IMR-90 (cell line): ENCODE data around the gene ARHGAP15. TPM values are rescaled to one million over a fixed set of nuclear protein-coding genes. Genes with fewer than 3 reads are reported as not detected.

Experiments used
- ATAC-seq: fragments of 200-7000 bp; cut with Tn5 transposase; 2 replicates; pipeline ENCODE4 v1.9.1; 2020; ENCODE audit warnings: low read depth, mild to moderate bottlenecking, moderate library complexity
- BruUV-seq: library from RNA; stranded (reverse); fragments of 400-500 nt; replicated peaks from 2 replicates; lab custom pipeline; 2021; lab: Mats Ljungman, UMichigan
- CTCF ChIA-PET: fragments of 300-600 bp; formaldehyde crosslinking; extraction: SDS; loops from one replicate; lab custom pipeline; 2021; ENCODE audit warnings: antibody characterized with exemption; lab: Yijun Ruan, JAX
- POLR2A ChIA-PET: fragments of 300-600 bp; sonication (Branson Sonifier 250); formaldehyde crosslinking; loops from one replicate; lab custom pipeline; 2022; ENCODE audit warnings: antibody characterized with exemption; ENCODE audit not compliant: unreplicated experiment; lab: Charles Lee
- DNase-seq: peaks from one replicate; pipeline ENCODE4 v3.0.0; 2013
- H2AFZ ChIP-seq: replicated peaks from 2 replicates; pipeline ENCODE3; 2013; ENCODE audit warnings: low read length, mild to moderate bottlenecking; ENCODE audit not compliant: poor library complexity
- H2AK5ac ChIP-seq: 2 replicates; pipeline ENCODE4 v1.6.1; 2013; ENCODE audit warnings: low read depth, low read length, inconsistent platforms
- H2AK9ac ChIP-seq: replicated peaks from 2 replicates; pipeline ENCODE3; 2013; ENCODE audit warnings: mild to moderate bottlenecking, low read depth, low read length, moderate library complexity; ENCODE audit not compliant: poor library complexity
- H2BK120ac ChIP-seq: 2 replicates; pipeline ENCODE4 v1.6.1; 2013; ENCODE audit warnings: low read depth, low read length, inconsistent platforms
- H2BK15ac ChIP-seq: 3 replicates; pipeline ENCODE4 v1.6.1; 2013; ENCODE audit warnings: low read depth, low read length, inconsistent platforms
- H2BK20ac ChIP-seq: 2 replicates; pipeline ENCODE4 v1.6.1; 2013; ENCODE audit warnings: low read depth, mild to moderate bottlenecking, inconsistent platforms, low read length, moderate library complexity
- H2BK5ac ChIP-seq: 2 replicates; pipeline ENCODE4 v1.6.1; 2013; ENCODE audit warnings: mild to moderate bottlenecking, low read depth, low read length, inconsistent platforms; ENCODE audit not compliant: poor library complexity, severe bottlenecking
- H3K14ac ChIP-seq: replicated peaks from 2 replicates; pipeline ENCODE4 v1.6.1; 2013; ENCODE audit warnings: low read depth, low read length, inconsistent platforms
- H3K18ac ChIP-seq: 2 replicates; pipeline ENCODE4 v1.6.1; 2013; ENCODE audit warnings: low read depth, low read length, control low read depth
- H3K23ac ChIP-seq: 2 replicates; pipeline ENCODE4 v1.6.1; 2013; ENCODE audit warnings: low read depth, low read length, inconsistent platforms
- H3K27ac ChIP-seq: 2 replicates; pipeline ENCODE4 v1.5.1; 2013; ENCODE audit warnings: mild to moderate bottlenecking, control low read depth, low read length; ENCODE audit not compliant: insufficient read depth
- H3K27me3 ChIP-seq: 2 replicates; pipeline ENCODE4 v1.6.1; 2013; ENCODE audit warnings: low read length; ENCODE audit not compliant: control insufficient read depth, insufficient read depth
- H3K36me3 ChIP-seq: 2 replicates; pipeline ENCODE4 v1.6.1; 2013; ENCODE audit warnings: low read length, mixed read lengths; ENCODE audit not compliant: control insufficient read depth, insufficient read depth
- H3K4ac ChIP-seq: 2 replicates; pipeline ENCODE4 v1.6.1; 2013; ENCODE audit warnings: low read depth, low read length, inconsistent platforms
- H3K4me1 ChIP-seq: 2 replicates; pipeline ENCODE4 v1.6.1; 2013; ENCODE audit warnings: low read length, mixed read lengths; ENCODE audit not compliant: control insufficient read depth, insufficient read depth
- H3K4me2 ChIP-seq: 2 replicates; pipeline ENCODE4 v1.6.1; 2013; ENCODE audit warnings: low read depth, mild to moderate bottlenecking, control low read depth, low read length, moderate library complexity
- H3K4me3 ChIP-seq: 2 replicates; pipeline ENCODE4 v1.5.1; 2013; ENCODE audit warnings: low read depth, mild to moderate bottlenecking, control low read depth, low read length, moderate library complexity; ENCODE audit not compliant: insufficient read depth
- H3K56ac ChIP-seq: 2 replicates; pipeline ENCODE4 v1.6.1; 2013; ENCODE audit warnings: low read length, inconsistent platforms; ENCODE audit not compliant: insufficient read depth; ENCODE audit errors: extremely low read depth
- H3K79me1 ChIP-seq, 2 experiments: 2 replicates each; pipeline ENCODE4 v1.6.1; 2013; ENCODE audit warnings: low read length in 2 of 2, inconsistent platforms in 1 of 2, low read depth in 1 of 2
- H3K9ac ChIP-seq: 2 replicates; pipeline ENCODE4 v1.6.1; 2013; ENCODE audit warnings: low read depth, low read length, control low read depth
- H3K9me1 ChIP-seq: 2 replicates; pipeline ENCODE4 v1.6.1; 2013; ENCODE audit warnings: low read length, inconsistent platforms; ENCODE audit not compliant: insufficient read depth
- H3K9me3 ChIP-seq: 2 replicates; pipeline ENCODE4 v1.6.1; 2013; ENCODE audit warnings: low read length; ENCODE audit not compliant: control insufficient read depth, insufficient read depth
- H4K20me1 ChIP-seq: 2 replicates; pipeline ENCODE4 v1.6.1; 2013; ENCODE audit warnings: low read length, inconsistent platforms; ENCODE audit not compliant: insufficient read depth
- H4K5ac ChIP-seq: 2 replicates; pipeline ENCODE4 v1.6.1; 2013; ENCODE audit warnings: mild to moderate bottlenecking, low read depth, low read length, control low read depth
- H4K8ac ChIP-seq, 2 experiments: 2 replicates each; pipeline ENCODE4 v1.6.1; 2013; ENCODE audit warnings: low read depth in 2 of 2, low read length in 2 of 2, control low read depth in 1 of 2, inconsistent platforms in 1 of 2
- H4K91ac ChIP-seq: 2 replicates; pipeline ENCODE4 v1.6.1; 2013; ENCODE audit warnings: low read depth, low read length, inconsistent platforms; ENCODE audit not compliant: insufficient read depth
- CEBPB ChIP-seq: IDR thresholded peaks from 2 replicates; pipeline ENCODE4 v1.6.1; 2012; ENCODE audit warnings: low read depth, low read length, improper control_type of control experiment
- NFE2L2 ChIP-seq: fragments of 150-350 bp; IDR thresholded peaks from 2 replicates; pipeline ENCODE4 v1.6.1; 2016; ENCODE audit warnings: low read depth, mild to moderate bottlenecking, low read length
- POLR2A ChIP-seq: IDR thresholded peaks from 2 replicates; pipeline ENCODE4 v1.6.1; 2012; ENCODE audit warnings: mild to moderate bottlenecking, low read depth, low read length
- RFX5 ChIP-seq: IDR thresholded peaks from 2 replicates; pipeline ENCODE4 v1.8.0; 2012; ENCODE audit warnings: low read depth, mild to moderate bottlenecking, low read length, moderate library complexity
- SMC3 ChIP-seq: fragments of 150-350 bp; IDR thresholded peaks from 2 replicates; pipeline ENCODE4 v1.6.1; 2016; ENCODE audit warnings: low read depth, mild to moderate bottlenecking, antibody characterized with exemption, low read length, moderate library complexity
- WGBS, 2 experiments: methylation state at CpG; one replicate each; pipeline versions ENCODE4 v1.1.5 to v1.1.7; 2013; ENCODE audit warnings: missing lambda C conversion rate in 2 of 2; ENCODE audit not compliant: insufficient read length in 1 of 2; ENCODE audit errors: extremely low coverage in 2 of 2; 5-methylcytosine and 5-hydroxymethylcytosine counted together
- dilution Hi-C: fragments of 300-500 bp; cut with HindIII; formaldehyde crosslinking; loops from one replicate; pipeline ENCODE4 v1.14.3; 2018; ENCODE audit warnings: low sequenced_read_pairs; ENCODE audit not compliant: unreplicated experiment
- in situ Hi-C: fragments of 300-500 bp; cut with MboI; formaldehyde crosslinking; loops from 3 replicates; pipeline ENCODE4 v1.14.3; 2019; ENCODE audit warnings: low sequenced_read_pairs, inconsistent platforms, mixed read lengths
- intact Hi-C: fragments of 100-400 bp; cut with micrococcal nuclease; formaldehyde crosslinking; loops from 2 replicates; pipeline ENCODE4 v1.10.0; 2022
- polyA plus RNA-seq, 3 experiments: library from polyadenylated mRNA; depleted of rRNA; stranded (reverse); fragments of >200 nt; gene quantifications; 2 replicates each; pipeline ENCODE4 v1.2.3, GENCODE V29; 2012; ENCODE audit warnings: low replicate concordance in 1 of 3
- total RNA-seq: library from RNA; depleted of rRNA; stranded (reverse); fragments of >200 nt; gene quantifications from 2 replicates; pipeline ENCODE4 v1.2.3, GENCODE V29; 2012
- TF ChIP-seq, protein P1 (sequence below): conservative IDR thresholded peaks from 2 replicates; pipeline ENCODE4 v1.5.1; 2012; ENCODE audit warnings: mild to moderate bottlenecking, low read depth, low read length, improper control_type of control experiment

The ARHGAP15 gene
- total and polyA plus RNA-seq, 2 of the 4 experiments (the other 2 are of a cell fraction), result not detected

DNA sequence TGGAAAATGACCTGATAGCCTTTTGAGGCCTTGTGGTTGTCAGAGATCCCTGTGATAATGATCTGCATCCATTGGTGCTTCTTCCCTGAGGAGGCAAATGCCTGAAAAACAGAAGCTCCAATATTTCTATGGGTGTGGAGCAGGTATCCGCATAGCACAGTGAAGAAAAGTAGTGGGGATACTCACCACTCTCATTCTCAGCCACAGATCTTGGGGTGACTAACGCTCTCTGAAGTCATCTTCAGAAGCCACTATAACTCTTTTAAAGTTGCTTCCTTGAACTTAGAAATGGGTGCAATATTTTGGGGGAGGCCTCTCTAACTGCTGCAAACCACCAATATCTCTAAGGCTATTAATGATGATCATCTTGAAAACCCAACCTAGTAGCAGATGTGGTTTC is 46.2 kb downstream of the ARHGAP15 start:
- H3K18ac ChIP-seq, result no peak overlapping the region
- no peak overlapping the region for H3K27ac ChIP-seq
- no peaks in the 10 kb centered on the region for H3K27me3 ChIP-seq
- WGBS, 2 experiments, result no CpG with 5 or more reads among the region's 2 CpGs
- no peak overlapping the region for H3K4ac ChIP-seq
- no peak overlapping the region for H2BK5ac ChIP-seq
- H2BK20ac ChIP-seq, result no peak overlapping the region
- DNase-seq (no peak), ATAC-seq (no peak)
- H4K91ac ChIP-seq, result no peak overlapping the region
- H3K79me1 ChIP-seq, result no peaks in the 10 kb centered on the region
- H3K56ac ChIP-seq, result no peak overlapping the region
- no peaks in the 10 kb centered on the region for H3K36me3 ChIP-seq
- no peak overlapping the region for H2BK15ac ChIP-seq
- ChIA-PET CTCF (interaction anchor here (0.9 kb wide), 1 partner anchor 64 kb away, joined by 3 read pairs; no protein-coding TSS in a partner anchor), POLR2A (no interaction called here)
- no peak overlapping the region for H3K9ac ChIP-seq
- no peak overlapping the region for H2AFZ ChIP-seq
- TF ChIP-seq POLR2A (no peak), NFE2L2 (no peak), RFX5 (no peak), CEBPB (no peak), SMC3 (no peak)
- TF ChIP-seq, protein P1, sequence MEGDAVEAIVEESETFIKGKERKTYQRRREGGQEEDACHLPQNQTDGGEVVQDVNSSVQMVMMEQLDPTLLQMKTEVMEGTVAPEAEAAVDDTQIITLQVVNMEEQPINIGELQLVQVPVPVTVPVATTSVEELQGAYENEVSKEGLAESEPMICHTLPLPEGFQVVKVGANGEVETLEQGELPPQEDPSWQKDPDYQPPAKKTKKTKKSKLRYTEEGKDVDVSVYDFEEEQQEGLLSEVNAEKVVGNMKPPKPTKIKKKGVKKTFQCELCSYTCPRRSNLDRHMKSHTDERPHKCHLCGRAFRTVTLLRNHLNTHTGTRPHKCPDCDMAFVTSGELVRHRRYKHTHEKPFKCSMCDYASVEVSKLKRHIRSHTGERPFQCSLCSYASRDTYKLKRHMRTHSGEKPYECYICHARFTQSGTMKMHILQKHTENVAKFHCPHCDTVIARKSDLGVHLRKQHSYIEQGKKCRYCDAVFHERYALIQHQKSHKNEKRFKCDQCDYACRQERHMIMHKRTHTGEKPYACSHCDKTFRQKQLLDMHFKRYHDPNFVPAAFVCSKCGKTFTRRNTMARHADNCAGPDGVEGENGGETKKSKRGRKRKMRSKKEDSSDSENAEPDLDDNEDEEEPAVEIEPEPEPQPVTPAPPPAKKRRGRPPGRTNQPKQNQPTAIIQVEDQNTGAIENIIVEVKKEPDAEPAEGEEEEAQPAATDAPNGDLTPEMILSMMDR, result no peak
- H3K4me1 ChIP-seq, result no peaks in the 10 kb centered on the region
- H3K9me3 ChIP-seq, result no peaks in the 10 kb centered on the region
- no peak overlapping the region for H3K4me3 ChIP-seq
- H4K5ac ChIP-seq, result no peak overlapping the region
- intact Hi-C loops, result no loop called here
- no peaks in the 10 kb centered on the region for H4K20me1 ChIP-seq
- H2BK120ac ChIP-seq, result no peak overlapping the region
- no peak overlapping the region for H2AK5ac ChIP-seq
- H3K14ac ChIP-seq, result no peak overlapping the region
- H4K8ac ChIP-seq, result no peak overlapping the region
- H3K9me1 ChIP-seq, result no peaks in the 10 kb centered on the region
- no peak overlapping the region for H3K23ac ChIP-seq
- dilution Hi-C loops, result no loop called here
- BruUV-seq, result no TSS peak
- H3K4me2 ChIP-seq, result no peak overlapping the region
- no peak overlapping the region for H2AK9ac ChIP-seq
- in situ Hi-C loops, result no loop called here
